Measurements from ENCODE around the gene EGFL6. TPM values are rescaled to one million over a fixed set of nuclear protein-coding genes. Genes with fewer than 3 reads are reported as not detected.
A peak's percentile ranks its signal among the peaks of the same experiment; 100 is the strongest.

Gene EGFL6
- polyA plus RNA-seq, 1 of the 3 experiments (the other 2 are of a cell fraction), result 0.25 TPM

GRCh38 chrX:13652850-13653693, 83.7 kb downstream of the EGFL6 start, which contains the start of gene TCEANC:
Gene TCEANC (plus strand): TSS chrX:13653141. CDS start chrX:13662509, 9,368 bp downstream.
- Histone ChIP-seq H3K36me3 (replicated peaks in 1 of 2; ENCODE audit: control insufficient read depth in 1 of 2, insufficient read depth in 2 of 2, low read length in 1 of 2) (peaks cover 0 to 3% of the 10 kb centered on the region in 2 experiments), H3K27me3 (ENCODE audit: insufficient read depth) (no peaks in the 10 kb centered on the region), H3K9me2 (no peaks in the 10 kb centered on the region), H3K79me2 (ENCODE audit: insufficient read depth) (no peaks in the 10 kb centered on the region), H3F3A (replicated peaks; ENCODE audit: insufficient read depth) (peaks cover 33% of the 10 kb centered on the region), H3K4me1 (ENCODE audit: control insufficient read depth in 1 of 2, insufficient read depth in 2 of 2, low read depth in 1 of 2, low read length in 1 of 2) (peaks cover 0 to 6% of the 10 kb centered on the region in 2 experiments; a peak in 2 of 4 replicates), H3K4me3 (ENCODE audit: low read depth in 2 of 2, low read length in 1 of 2) (peak within 1 kb of the TSS; percentile 74 to 83), H2AFZ (ENCODE audit: low read depth) (peak within 1 kb of the TSS; percentile 82), H4K20me1 (ENCODE audit: insufficient read depth) (no peaks in the 10 kb centered on the region), H3K9ac (peak within 1 kb of the TSS; percentile 86), H3K4me2 (peak within 1 kb of the TSS; percentile 86), H3K9me3 (no peaks in the 10 kb centered on the region), H3K27ac (ENCODE audit: low read depth in 2 of 2, low read length in 1 of 2) (peak within 1 kb of the TSS; percentile 91 to 97)
- POLR2A ChIA-PET, result interaction anchor here (1.4 to 2.0 kb wide), 2 partner anchors 82 to 376 kb away, joined by 6 to 11 read pairs; partner anchors contain the start of genes GEMIN8, OFD1 and TRAPPC2
- WGBS (ENCODE audit: low lambda C conversion rate), result 0% methylated on average over 16 of the region's 54 CpGs
- CTCF ChIA-PET, result interaction anchor here (1.0 to 1.1 kb wide), 2 partner anchors 146 to 379 kb away, joined by 3 to 4 read pairs; no protein-coding TSS in a partner anchor
- peak; percentile 94 for DNase-seq
- TF ChIP-seq IRF3 (IDR thresholded peaks at IDR 0.05; ENCODE audit: low read depth, low read length) (no peak), ZBTB33 (IDR thresholded peaks at IDR 0.05; ENCODE audit: borderline replicate concordance, low read depth) (no peak), TCF12 (IDR thresholded peaks at IDR 0.05) (peak; percentile 37; the same call in 1 of the 2 replicates), CTCF (IDR thresholded peaks at IDR 0.05) (no peak), PBX3 (IDR thresholded peaks at IDR 0.05) (no peak), RXRA (IDR thresholded peaks at IDR 0.05; ENCODE audit: borderline replicate concordance, low read depth) (no peak), FOXM1 (IDR thresholded peaks at IDR 0.05; ENCODE audit: low read depth) (no peak), MEF2A (IDR thresholded peaks at IDR 0.05; ENCODE audit: borderline replicate concordance, low read depth) (no peak), MAX (IDR thresholded peaks at IDR 0.05; ENCODE audit: low read depth) (peak; percentile 32; the same call in 1 of the 2 replicates), RAD21 (IDR thresholded peaks at IDR 0.05; ENCODE audit: low read length) (no peak), POLR2AphosphoS5 (IDR thresholded peaks at IDR 0.05; ENCODE audit: low read depth, low read length) (peak; percentile 82), TEAD4 (IDR thresholded peaks at IDR 0.05; ENCODE audit: borderline replicate concordance, insufficient read depth) (no peak), USF2 (IDR thresholded peaks at IDR 0.05; ENCODE audit: borderline replicate concordance, low read depth, low read length) (peak; percentile 93), JUND (IDR thresholded peaks at IDR 0.05) (peak; percentile 36; the same call in 1 of the 2 replicates), FOXJ3 (CRISPR knock-in tag; IDR thresholded peaks at IDR 0.05) (no peak), USF1 (IDR thresholded peaks at IDR 0.05; ENCODE audit: borderline replicate concordance, low read depth) (peak; percentile 98), FOSL2 (IDR thresholded peaks at IDR 0.05; ENCODE audit: borderline replicate concordance, low read depth) (peak; percentile 65; the same call in 1 of the 2 replicates), GABPA (IDR thresholded peaks at IDR 0.05; ENCODE audit: low read depth) (peak; percentile 78), ELF1 (IDR thresholded peaks at IDR 0.05) (no peak), RCOR1 (IDR thresholded peaks at IDR 0.05; ENCODE audit: low read length) (no peak), SIN3A (IDR thresholded peaks at IDR 0.05; ENCODE audit: borderline replicate concordance, low read depth, low read length) (peak; percentile 40; the same call in 1 of the 2 replicates)

All from SK-N-SH (cell line).